Retinal pigment epithelial cell (primary cell): ENCODE results near the gene PSEN2.
"Not testable (repeated sequence)": the region's sequence is repeated elsewhere in the genome, so short reads cannot be mapped to it uniquely, and the experiment has no call there.

Source experiments
- DNase-seq: peaks from one replicate; pipeline ENCODE4 v3.0.0-alpha.2; 2010; ENCODE audit warnings: low read depth
- H3K4me3 ChIP-seq: 2 replicates; pipeline ENCODE4 v1.5.1; 2011; ENCODE audit warnings: mild to moderate bottlenecking, low read length, control low read depth, moderate library complexity
- CTCF ChIP-seq: conservative IDR thresholded peaks from 2 replicates; pipeline ENCODE4 v1.5.1; 2011; ENCODE audit warnings: low read depth, low read length, control low read depth, inconsistent platforms

The PSEN2 gene

DNA sequence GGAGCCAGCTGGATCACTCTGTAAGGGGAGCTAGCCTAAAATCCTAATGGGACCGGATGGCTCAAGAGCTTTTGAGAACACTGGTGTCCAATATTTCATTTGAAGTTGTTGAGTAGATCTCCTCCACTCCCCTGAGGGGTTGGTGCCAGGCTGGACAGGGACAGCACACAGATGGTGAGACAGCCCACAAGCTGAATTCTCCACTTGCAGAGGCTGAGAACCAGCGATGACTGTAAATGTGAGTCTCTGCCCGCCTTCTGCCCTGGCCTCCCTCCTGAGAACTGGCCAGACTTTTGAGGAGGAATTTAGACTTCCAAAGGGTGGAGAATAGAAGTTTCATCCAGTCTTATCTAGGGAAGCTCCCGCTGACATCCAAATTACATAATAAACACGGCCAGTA, 49.2 kb downstream of the PSEN2 start:
- no peak for DNase-seq
- H3K4me3 ChIP-seq: no peak overlapping the region
- TF ChIP-seq CTCF: no peak

DNA sequence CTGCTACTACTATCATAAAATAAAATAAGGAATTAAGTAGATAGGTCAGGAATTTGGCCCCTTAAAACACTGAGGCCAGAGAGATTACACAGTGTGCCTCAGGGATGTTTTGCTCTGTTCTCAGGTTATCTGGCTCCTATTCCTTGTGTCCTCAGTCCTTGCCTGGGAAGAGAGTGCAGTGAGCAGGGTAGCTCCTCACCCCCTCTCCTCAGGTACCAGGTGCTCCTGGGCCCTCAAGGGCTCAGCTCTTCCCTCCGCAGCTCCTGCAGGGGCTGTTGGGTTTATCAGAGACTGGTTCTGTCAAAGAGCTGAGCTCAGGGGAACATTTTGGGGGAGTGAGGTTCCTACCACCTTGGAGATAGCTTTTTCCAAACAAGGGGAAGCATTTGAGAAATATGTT, 49.6 kb downstream of the PSEN2 start:
- TF ChIP-seq CTCF: no peak
- no peak for DNase-seq
- no peak overlapping the region for H3K4me3 ChIP-seq

DNA sequence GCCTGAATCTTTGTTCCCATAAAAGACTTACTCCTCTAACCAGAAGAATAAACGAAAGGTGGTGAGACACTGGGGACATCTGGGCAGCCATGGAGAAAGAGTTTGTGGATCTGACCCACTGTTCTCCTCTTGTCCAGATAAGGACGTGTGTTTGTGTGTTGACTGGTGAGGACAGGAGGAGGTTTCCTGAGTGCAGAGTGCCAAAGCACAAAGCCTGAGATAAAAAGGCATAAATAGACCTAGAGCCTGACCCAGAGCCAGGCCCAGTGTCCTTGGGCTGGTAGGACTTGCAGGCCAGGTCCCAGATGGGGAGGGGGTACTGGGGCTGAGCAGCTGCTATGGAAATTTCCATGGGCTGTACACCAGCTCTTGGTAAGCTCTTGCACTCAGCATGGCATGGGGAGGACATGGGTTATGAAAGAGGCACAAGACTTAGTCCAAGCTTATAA, 50.1 kb downstream of the PSEN2 start:
- no peak overlapping the region for H3K4me3 ChIP-seq
- DNase-seq: no peak
- TF ChIP-seq CTCF: no peak

DNA sequence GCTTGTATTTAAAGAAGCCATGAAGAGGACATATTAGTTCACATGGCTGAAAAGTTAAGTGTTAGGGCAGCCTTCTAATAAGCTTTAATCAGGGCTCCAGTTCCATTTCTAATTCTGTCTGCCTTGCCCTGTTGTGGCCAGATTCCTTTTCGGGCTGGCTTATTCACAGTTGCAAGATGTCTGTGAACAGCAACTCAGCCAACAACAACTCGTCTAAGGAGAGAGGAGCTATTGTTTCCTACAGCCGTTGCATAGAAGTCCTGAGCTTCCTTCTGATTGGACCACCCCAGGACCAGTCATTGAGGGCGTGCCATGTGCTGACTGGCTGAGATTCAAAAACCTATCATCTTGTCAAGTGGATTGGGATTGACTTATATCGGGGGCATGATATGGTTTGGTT, 51.1 kb downstream of the PSEN2 start:
- DNase-seq: no peak
- no peak for TF ChIP-seq CTCF
- no peak overlapping the region for H3K4me3 ChIP-seq

GRCh38 chr1:226929260-226930111, 59.1 kb downstream of the PSEN2 start:
- DNase-seq, H3K4me3 ChIP-seq: not testable (repeated sequence)

- H3K4me3 ChIP-seq: no peak overlapping the region
- TF ChIP-seq CTCF: no peak
- no peak for DNase-seq
Observed at GRCh38 chr1:226934483-226935237, 64.2 kb downstream of the PSEN2 start.

DNA sequence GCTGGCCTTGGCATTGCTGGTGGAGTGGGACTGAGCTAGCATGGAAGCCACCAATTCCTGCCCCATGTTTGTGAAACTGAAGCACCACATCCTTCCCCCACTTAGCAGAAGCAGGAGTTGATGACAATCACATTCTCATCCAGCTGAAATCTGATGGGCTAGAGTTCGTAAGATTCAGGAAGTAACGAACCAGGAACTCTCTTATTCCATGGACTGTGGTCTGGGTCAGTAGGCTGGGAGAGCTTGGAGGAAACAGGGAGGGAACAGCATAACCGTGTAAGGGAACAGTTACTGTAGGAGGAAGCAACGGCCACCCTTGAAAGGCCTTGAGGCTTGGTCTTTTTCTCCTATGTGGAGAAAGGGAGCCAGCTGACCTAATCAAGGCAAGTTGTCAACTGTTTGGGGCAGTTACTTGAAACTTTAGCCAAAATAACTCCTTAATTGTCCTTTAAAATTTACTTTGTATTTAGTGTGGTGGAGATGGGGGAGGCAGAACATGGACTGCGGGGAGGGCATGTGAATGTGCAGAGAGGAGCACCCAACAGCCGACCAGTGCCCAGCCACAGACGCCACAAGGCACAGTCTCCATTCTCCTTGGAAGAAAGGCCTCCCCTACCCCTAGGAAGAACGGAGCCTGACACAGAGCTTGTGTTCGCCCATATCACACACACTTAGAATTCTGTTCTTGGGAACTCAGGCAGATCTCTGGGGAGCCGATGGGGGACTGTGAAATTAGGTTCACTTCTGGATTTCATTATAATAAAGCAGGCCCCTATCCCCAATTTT, 67.7 kb downstream of the PSEN2 start:
- TF ChIP-seq CTCF: no peak
- no peak overlapping the region for H3K4me3 ChIP-seq
- DNase-seq: no peak
